ENCODE data around the gene TTPAL.

TTPAL gene

DNA sequence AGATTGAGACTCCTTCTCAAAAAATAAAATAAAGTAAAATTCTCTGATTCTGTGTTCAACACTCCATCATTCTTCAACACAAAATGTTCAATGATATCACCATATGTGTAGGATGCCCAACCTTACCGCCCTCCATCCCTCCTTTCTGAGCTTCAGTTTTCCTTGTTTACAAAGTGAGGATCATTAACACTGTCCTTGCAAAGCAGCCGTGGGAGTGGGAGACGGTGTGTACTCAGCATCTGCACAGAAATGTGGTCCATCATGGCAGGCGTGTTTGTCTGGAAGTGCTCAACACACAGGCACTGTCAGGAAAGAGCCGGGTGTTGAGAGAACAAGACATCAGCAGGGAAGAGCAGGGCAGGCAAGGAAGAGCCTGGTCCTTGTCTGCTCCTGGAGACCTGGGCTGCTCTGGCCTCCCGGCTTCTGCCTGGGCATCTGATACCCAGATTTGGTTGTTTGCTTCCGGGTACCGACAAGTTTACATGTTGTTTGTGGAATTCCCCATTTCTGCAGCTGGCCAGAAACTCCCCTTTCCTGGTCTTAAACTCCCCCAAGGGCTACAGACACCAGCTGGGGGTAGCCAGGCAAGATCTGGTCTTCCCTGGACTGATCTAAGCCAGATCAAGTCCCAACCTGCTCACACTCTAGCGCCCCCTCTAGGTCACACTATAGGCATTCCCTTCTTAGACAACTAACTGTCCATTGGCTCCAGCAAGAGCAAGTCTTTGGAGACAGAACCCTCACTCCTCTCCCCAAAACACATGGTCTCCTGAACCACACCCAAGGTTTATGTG is 26.7 kb upstream of the TTPAL start:
- Mint-ChIP-seq H3K27me3 (ENCODE audit: low read depth) (peaks cover 9% of the 10 kb centered on the region), H3K4me1 (no peaks in the 10 kb centered on the region), H3K4me3 (no peak overlapping the region), H3K9me3 (no peaks in the 10 kb centered on the region), H3K36me3 (ENCODE audit: low read depth) (no peaks in the 10 kb centered on the region), H3K27ac (no peak overlapping the region)
- no peak for TF ChIP-seq CTCF (IDR thresholded peaks at IDR 0.05; ENCODE audit: unreplicated experiment in 3 of 3)

GRCh38 chr20:44449864-44450263 is 25.8 kb upstream of the TTPAL start:
- H3K27me3 Mint-ChIP-seq (ENCODE audit: low read depth): peaks cover 9% of the 10 kb centered on the region
- no peaks in the 10 kb centered on the region for H3K36me3 Mint-ChIP-seq (ENCODE audit: low read depth)
- TF ChIP-seq CTCF (IDR thresholded peaks at IDR 0.05; ENCODE audit: unreplicated experiment in 3 of 3): no peak
- no peaks in the 10 kb centered on the region for H3K4me1 Mint-ChIP-seq
- no peaks in the 10 kb centered on the region for H3K9me3 Mint-ChIP-seq
- no peak overlapping the region for H3K27ac Mint-ChIP-seq
- H3K4me3 Mint-ChIP-seq: no peak overlapping the region

DNA sequence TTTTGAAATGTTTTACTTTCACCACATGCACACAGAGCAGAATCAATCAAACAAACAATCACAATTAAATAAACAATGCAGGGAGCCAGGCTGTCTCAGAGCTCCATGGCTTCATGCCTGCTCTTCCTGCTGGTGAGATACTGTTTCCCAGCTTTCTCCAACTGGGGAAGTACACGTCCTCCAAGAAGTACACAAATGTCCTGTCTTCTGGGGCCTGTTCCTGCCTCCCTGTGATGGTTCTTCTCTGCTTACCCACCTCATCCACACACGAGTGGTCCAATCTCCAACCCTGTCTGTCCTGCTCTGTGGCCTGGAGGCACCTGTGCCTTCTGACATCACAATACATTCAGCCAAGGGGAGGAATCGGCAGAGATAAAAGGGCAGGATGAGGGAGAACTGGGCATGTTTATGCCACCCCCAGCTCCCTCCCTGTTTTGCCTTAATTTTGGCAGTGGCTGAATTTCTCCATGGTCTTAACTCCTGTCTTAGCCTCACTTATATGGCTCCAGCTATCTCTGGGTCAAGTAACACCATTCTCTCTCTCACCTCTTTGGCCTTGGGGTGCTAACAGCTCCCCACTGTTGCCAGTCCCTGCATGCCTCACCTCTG is 25.3 kb upstream of the TTPAL start:
- peaks cover 9% of the 10 kb centered on the region for H3K27me3 Mint-ChIP-seq (ENCODE audit: low read depth)
- no peak overlapping the region for H3K4me3 Mint-ChIP-seq
- no peak for TF ChIP-seq CTCF (IDR thresholded peaks at IDR 0.05; ENCODE audit: unreplicated experiment in 3 of 3)
- no peaks in the 10 kb centered on the region for H3K36me3 Mint-ChIP-seq (ENCODE audit: low read depth)
- H3K27ac Mint-ChIP-seq: no peak overlapping the region
- no peaks in the 10 kb centered on the region for H3K9me3 Mint-ChIP-seq
- no peaks in the 10 kb centered on the region for H3K4me1 Mint-ChIP-seq

DNA sequence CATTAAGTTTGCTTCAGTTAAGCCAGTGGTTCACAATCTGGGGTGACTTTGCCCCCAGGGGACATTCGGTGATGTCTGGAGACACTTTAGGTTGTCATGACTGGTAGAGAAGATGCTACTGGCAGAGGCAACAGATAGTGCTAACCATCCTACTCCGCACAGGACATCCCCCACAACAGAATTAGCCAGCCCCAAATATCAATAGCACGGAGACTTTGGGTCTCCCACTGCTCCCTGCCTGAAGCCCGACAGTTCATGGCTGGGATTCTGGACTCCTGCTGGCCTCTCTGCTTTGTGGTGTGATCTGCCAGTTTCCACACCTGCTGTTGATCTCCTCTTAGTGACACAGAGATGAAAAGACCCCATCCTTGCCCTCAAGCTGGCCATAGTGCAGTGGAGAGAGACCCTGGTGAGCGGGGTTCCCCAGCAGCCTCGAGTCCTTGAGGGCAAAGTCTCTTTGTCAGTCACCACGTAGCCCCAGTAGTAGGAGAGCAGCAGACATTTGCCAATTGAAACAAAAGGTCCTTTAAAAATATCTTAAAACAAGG is 24.7 kb upstream of the TTPAL start:
- no peaks in the 10 kb centered on the region for H3K9me3 Mint-ChIP-seq
- H3K36me3 Mint-ChIP-seq (ENCODE audit: low read depth): no peaks in the 10 kb centered on the region
- peaks cover 9% of the 10 kb centered on the region for H3K27me3 Mint-ChIP-seq (ENCODE audit: low read depth)
- TF ChIP-seq CTCF (IDR thresholded peaks at IDR 0.05; ENCODE audit: unreplicated experiment in 3 of 3): no peak
- H3K4me3 Mint-ChIP-seq: no peak overlapping the region
- no peak overlapping the region for H3K27ac Mint-ChIP-seq
- no peaks in the 10 kb centered on the region for H3K4me1 Mint-ChIP-seq

GRCh38 chr20:44454306-44454963 is 21.2 kb upstream of the TTPAL start:
- Mint-ChIP-seq H3K27ac (no peak overlapping the region), H3K4me3 (no peak overlapping the region), H3K36me3 (ENCODE audit: low read depth) (no peaks in the 10 kb centered on the region), H3K9me3 (no peaks in the 10 kb centered on the region), H3K4me1 (no peaks in the 10 kb centered on the region), H3K27me3 (ENCODE audit: low read depth) (peaks cover under 1% of the 10 kb centered on the region)
- TF ChIP-seq CTCF (IDR thresholded peaks at IDR 0.05; ENCODE audit: unreplicated experiment in 3 of 3): no peak

All from nephron (organoid).